Kidney epithelial cell (primary cell): ENCODE data around the gene CCR5AS.

Source experiments
- DNase-seq: peaks from one replicate; pipeline ENCODE4 v3.0.0-alpha.2; 2010; ENCODE audit warnings: low read depth
- H3K27me3 ChIP-seq: 2 replicates; pipeline ENCODE4 v1.6.0; 2011; ENCODE audit warnings: low read length; ENCODE audit not compliant: control insufficient read depth, insufficient read depth
- H3K36me3 ChIP-seq: 2 replicates; pipeline ENCODE4 v1.5.1; 2011; ENCODE audit warnings: low read length; ENCODE audit not compliant: control insufficient read depth, insufficient read depth
- H3K4me3 ChIP-seq: 2 replicates; pipeline ENCODE4 v1.5.1; 2011; ENCODE audit warnings: low read depth, mild to moderate bottlenecking, control low read depth, low read length
- TF ChIP-seq, protein P1 (sequence below): IDR thresholded peaks from 2 replicates; pipeline ENCODE4 v1.5.1; 2011; ENCODE audit warnings: mild to moderate bottlenecking, moderate library complexity, low read length, control low read depth, inconsistent platforms; ENCODE audit not compliant: insufficient read depth, poor library complexity, severe bottlenecking

The CCR5AS gene

DNA sequence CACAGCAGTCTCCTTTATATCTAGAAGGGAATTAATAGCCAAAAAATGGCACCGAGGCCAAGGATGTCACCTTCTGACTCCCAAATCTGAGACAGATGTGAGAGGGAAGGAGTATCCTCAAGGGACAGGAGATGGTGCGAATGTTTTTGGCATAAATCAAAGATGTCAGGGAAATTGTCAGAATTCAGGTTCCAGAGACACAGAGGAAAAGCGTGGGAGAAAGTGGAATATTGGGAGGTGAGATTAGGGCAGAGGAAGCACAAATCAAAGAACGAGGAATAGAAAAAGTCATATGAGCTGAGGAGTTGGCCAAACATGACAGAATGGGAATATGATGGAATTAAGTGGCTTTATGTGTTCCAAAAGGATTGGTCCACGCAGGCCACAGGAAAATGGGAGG lies 6.0 kb downstream of the CCR5AS start:
- DNase-seq, result no peak
- Histone ChIP-seq H3K27me3 (no peaks in the 10 kb centered on the region), H3K4me3 (no peak overlapping the region), H3K36me3 (no peaks in the 10 kb centered on the region)
- TF ChIP-seq, protein P1, sequence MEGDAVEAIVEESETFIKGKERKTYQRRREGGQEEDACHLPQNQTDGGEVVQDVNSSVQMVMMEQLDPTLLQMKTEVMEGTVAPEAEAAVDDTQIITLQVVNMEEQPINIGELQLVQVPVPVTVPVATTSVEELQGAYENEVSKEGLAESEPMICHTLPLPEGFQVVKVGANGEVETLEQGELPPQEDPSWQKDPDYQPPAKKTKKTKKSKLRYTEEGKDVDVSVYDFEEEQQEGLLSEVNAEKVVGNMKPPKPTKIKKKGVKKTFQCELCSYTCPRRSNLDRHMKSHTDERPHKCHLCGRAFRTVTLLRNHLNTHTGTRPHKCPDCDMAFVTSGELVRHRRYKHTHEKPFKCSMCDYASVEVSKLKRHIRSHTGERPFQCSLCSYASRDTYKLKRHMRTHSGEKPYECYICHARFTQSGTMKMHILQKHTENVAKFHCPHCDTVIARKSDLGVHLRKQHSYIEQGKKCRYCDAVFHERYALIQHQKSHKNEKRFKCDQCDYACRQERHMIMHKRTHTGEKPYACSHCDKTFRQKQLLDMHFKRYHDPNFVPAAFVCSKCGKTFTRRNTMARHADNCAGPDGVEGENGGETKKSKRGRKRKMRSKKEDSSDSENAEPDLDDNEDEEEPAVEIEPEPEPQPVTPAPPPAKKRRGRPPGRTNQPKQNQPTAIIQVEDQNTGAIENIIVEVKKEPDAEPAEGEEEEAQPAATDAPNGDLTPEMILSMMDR, result no peak

DNA sequence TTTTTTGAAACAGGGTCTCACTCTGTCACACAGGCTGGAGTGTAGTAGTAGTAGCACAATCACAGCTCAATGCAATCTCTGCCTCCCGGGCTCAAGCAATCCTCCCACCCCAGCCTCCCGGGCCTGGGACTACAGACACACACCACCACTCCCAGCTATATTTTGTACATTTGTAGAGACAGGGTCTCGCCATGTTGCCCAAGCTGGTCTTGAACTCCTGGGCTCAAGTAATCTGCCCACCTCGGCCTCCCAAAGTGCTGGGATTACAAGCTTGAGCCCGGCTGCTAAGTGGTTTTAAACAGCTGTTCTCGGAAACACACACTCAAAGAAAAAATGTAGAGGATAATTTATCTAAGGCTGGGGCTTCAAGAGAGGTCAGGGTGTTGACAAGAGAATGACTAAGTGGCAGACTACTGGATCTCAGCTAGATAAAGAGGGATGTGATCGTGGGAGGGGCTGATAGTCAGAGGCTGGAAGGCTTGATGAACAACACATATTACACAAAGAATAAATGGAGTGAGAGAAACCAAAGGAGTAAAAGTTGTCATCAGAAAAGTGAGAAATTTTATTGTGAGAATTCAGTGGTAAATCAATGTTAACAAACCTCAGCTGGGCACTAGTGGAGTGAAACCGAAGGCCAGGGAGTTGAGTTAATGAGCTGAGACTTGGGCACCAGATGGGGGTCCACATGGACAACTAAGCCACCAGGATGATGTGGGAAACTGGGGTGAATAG lies 6.7 kb downstream of the CCR5AS start:
- TF ChIP-seq, protein P1, result no peak
- no peak overlapping the region for H3K4me3 ChIP-seq
- no peaks in the 10 kb centered on the region for H3K36me3 ChIP-seq
- no peak for DNase-seq
- no peaks in the 10 kb centered on the region for H3K27me3 ChIP-seq

DNA sequence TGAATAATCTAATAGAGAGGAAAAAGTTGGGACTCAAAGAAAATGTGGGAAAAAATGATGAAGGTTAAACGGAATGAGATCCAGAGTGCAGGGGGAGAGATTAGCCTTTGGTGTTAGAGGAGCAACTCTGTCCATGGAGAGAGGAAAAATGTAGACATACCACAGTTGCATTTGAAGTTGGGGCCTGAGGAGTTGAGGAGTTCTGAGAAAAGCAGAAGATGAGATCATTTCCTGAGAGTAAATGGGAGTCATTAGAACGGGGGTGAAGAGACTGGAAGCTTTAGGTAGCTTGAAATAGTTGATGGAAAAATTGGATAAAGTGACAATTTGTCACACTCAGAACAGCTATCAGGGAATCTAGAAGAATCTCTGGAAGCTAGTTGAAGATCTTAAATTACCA lies 7.3 kb downstream of the CCR5AS start:
- no peaks in the 10 kb centered on the region for H3K27me3 ChIP-seq
- H3K4me3 ChIP-seq, result no peak overlapping the region
- no peaks in the 10 kb centered on the region for H3K36me3 ChIP-seq
- TF ChIP-seq, protein P1, result no peak
- no peak for DNase-seq

DNA sequence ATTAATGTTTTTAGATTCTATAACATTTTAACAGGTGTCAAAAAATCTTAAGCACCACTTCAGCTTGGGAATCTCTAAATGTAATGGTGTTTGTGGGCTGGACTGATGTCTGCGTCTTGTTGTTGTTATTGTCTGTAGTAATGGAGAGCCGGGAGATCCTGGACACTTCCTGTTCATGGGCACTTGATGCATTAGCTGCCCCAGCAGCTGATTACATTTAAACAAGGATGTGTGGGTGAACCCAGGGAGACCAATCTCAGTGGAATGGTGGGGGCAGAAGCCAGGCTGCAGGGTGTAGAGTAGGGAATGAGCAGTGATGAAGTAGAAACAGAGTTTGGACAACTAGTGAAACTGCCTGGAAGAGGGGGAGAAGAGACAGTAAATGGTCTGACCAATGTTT lies 7.8 kb downstream of the CCR5AS start:
- DNase-seq, result no peak
- no peak overlapping the region for H3K4me3 ChIP-seq
- H3K27me3 ChIP-seq, result no peaks in the 10 kb centered on the region
- TF ChIP-seq, protein P1, result no peak
- H3K36me3 ChIP-seq, result no peaks in the 10 kb centered on the region

DNA sequence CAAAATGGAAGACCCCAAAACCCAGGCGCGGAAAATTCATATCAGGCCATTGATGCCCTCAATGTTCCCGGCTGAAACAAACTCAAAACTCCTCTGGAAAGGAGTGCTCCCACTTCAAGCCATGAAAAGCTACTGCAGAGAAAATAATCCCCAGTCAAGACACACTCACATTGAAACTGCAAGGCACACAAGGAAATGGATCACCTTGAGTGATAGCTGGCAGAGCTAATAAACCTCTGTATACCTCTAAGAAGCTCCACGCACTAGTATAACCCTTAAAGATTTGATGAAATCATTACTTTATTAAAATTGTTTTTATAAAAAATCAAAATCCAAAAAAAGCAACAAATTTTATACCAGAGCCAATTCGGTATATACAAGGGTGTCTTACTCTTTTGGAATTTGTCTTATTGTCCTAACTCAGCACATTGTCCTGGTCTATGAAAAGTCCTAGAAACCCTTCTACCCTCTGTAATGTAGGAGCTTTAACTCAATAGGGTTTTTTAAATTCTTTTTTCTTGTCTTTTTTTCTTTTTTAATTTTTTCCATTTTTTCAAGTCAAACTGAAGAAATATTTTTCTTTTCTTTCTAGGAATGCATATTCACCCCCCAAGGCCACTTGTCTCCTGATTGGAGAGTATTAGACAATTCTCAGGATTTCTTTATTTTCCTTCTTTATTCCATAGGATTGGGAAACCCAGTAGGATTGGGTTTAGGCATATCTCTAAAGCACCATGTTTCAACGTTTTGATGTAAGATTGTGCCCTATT lies 8.5 kb downstream of the CCR5AS start:
- Histone ChIP-seq H3K4me3 (no peak overlapping the region), H3K27me3 (no peaks in the 10 kb centered on the region), H3K36me3 (no peaks in the 10 kb centered on the region)
- DNase-seq, result no peak
- TF ChIP-seq, protein P1, result no peak
